Measurements from ENCODE around the gene KLC4.
"Not testable (repeated sequence)": the region's sequence is repeated elsewhere in the genome, so short reads cannot be mapped to it uniquely, and the experiment has no call there.

The KLC4 gene

DNA sequence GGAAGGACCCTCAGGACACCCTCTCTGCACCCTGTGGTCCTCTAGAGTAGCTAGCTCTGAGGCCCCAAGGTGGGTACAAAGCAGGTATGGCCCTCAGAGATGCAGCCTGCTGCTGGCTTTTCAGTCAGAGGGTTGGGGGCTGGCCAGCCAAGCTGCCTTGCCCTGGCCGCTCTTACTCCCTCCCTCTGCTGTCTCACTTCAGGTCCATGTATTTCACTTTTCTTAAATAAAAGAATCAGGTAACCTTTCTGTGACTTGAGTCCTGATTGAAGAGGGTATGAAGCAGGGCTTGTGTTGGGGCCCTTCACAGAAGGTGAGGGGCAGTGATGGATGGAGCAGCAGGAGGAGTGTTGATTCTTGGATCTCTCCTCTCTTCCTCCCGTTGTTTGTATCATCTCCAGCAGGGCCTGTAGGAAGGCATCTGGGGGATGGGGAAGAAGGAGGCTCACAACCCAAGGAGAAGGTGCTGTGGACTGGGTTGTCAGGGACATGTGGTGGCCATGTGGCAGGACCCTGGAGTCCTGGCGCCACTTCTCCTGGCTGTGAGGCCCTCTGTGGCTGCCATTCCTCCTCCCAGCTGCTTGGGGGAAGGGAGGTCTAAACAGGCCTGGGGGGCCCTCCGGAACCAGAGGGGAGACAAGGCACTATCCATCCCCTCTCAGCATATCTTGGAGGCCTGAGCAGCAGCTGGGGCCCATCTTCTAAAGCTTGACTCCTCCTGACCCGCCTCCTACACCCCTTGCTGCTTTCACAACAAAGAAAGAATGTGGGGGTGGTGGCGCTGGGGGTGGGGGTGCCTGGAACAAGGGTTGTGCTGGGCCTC is 15.6 kb downstream of the KLC4 start:
- DNase-seq, result no peak

GRCh38 chr6:43075670-43076463 is 16.4 kb downstream of the KLC4 start, which contains the start of gene PTK7:
Gene PTK7 (plus strand): TSS chr6:43076314. CDS start chr6:43076489, 175 bp downstream.
- DNase-seq, result no peak

DNA sequence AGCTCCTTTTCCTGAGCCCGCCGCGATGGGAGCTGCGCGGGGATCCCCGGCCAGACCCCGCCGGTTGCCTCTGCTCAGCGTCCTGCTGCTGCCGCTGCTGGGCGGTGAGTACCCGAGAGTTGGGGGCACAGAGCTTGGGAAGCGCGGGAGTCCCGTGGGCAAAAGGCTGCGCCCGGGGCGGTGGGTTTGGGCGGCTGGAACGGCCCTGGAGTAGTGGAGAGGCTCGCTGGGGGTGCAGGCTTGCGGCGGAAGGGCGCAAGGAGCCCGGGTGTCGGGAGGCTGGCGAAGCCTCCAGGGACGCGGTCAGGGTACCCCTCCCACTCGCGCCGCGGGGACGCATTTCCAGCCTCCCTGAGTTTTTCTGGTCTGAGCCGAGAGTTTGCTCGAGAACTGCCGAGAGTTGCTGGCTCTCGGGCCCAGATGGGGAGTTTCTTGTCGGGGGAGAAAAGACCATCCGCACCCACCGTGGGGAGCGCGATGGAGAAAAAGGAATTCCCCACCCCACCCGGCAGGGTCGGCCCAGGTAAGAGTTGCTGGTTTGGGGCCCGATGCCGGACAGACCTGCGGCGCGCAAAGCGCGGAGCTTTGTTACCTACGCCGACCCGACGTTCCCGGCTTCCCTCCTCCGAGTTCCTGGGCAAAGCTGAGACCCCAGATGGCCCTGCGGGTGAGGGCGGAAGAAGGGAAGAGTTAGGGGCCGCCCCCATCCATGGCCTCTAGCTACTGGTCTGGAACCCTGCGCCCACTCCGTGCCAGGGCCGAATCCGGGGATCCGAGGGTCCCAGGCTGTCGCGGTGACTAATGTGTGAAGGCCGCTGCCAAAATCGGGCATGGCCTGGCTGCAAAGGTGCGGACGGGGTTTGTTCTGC is 17.3 kb downstream of the KLC4 start:
- no peak for DNase-seq

DNA sequence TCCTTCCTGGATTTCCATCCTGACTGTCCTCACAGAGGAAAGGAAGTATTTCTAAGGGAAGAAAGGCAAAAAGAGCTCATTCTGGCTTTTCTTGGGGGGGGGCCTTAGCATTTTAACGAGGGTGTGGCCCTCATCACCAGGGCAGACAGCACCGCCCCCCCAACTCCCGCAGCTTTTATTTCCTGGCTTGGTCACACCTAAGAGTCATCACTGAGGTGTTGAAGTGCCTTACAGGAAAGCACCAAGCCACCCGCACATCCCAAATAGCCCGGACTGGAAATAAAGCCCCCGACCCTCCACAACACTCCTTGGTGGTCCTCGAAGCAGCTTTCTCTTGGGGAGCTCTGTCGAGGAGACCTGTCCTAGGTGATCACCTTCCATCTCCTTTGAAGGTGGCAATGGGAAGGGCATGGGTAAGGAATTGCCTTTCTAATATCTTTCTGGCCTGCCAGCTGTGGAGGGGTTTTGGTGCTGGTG is 17.9 kb downstream of the KLC4 start:
- DNase-seq, result no peak

- no peak for DNase-seq
Measured at GRCh38 chr6:43077981-43078511, 18.6 kb downstream of the KLC4 start.

DNA sequence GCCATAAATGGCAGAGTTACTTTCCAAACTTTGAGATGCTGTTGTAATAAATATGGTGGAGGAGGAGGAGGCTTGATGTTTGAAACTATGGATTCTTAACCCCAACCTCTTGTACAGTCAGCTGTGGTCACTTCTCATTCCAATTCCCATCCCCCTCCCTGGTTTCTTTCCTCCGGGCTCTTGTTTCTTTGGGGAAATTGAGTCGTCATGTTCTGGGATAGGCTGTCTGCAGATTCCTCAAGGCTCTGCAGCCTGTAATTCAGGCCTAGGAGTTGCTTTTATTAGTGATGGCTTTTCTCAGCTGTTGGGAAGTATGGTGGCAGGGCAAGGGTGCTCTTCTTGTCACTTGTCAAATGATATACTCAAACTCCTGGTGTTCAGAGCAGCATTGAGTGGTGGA is 19.3 kb downstream of the KLC4 start:
- no peak for DNase-seq

DNA sequence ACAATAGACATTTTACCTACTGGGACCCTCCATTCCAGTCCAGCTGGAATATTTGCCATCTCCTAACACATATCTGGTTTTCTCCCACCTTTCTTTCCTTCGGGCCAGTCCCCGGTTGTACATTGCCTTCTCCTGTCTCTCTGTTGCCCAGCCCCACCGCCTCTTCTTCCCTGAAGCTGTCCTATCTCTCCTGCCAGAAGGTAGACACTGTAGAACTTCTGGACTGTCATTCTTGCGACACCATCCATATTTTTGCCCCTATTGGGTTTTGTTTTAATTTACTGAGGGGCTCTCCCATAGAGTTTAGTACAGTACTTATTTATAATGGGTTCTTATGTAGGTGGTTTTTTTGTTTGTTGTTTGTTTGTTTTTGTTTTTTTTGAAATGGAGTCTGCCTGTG is 21.6 kb downstream of the KLC4 start:
- no peak for DNase-seq

DNA sequence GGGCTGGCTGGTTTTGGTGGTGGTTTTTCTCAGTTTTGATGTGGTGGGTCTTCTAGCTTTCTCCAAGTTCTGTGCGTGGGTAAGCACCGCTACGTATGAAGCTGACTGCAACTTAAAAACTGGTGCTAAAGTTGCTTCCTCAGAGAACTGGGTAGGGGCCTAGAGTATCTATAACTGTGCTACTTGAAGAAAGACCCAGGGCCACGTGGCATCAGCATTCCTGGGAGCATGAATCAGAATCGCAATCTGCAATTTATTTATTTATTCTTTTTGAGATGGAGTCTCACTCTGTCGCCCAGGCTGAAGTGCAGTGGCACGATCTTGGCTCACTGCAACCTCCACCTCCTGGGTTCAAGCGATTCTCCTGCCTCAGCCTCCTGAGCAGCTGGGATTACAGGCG is 22.5 kb downstream of the KLC4 start:
- DNase-seq, result not testable (repeated sequence)

GRCh38 chr6:43082806-43083655 is 23.6 kb downstream of the KLC4 start:
- DNase-seq, result no peak

- no peak for DNase-seq
Measured at GRCh38 chr6:43086022-43086658, 26.7 kb downstream of the KLC4 start.

DNA sequence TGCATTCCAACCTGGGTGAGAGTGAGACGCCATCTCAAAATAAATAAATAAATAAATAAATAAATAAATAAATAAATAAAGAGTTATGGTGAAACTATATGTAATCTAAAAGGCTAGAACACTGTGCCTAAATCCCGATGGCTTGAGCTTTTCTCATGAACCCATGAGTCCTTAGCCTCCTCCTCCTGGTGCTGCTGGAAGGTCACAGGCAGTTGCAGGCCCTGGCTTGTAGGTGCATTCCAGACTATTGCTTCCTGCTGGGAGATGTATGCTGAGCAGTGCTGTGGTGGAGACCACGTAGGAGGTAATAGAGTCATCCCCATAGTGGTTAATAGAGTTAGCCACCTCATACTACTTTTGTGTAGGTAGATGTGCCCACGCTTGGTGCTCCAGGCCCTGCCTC is 29.2 kb downstream of the KLC4 start:
- no peak for DNase-seq

DNA sequence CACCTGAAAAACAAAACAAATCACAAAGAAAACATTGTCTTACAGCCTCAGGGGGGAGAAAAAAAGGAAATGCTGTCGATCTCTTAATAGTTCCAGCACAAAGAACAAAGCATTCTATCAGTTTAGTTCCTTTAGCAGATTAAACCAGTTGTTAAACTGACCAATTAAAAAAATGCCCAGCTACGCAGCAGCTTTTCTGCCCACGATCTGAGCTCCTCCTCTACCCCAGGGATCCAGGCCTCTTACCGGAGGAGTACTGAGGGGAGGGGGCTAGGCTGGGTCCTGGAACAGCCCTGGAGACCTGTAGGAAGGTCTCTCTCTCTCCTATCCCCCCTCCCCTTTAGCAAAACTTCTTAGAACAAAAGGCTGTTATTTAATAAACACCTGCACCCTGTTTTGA is 30.0 kb downstream of the KLC4 start:
- no peak for DNase-seq

DNA sequence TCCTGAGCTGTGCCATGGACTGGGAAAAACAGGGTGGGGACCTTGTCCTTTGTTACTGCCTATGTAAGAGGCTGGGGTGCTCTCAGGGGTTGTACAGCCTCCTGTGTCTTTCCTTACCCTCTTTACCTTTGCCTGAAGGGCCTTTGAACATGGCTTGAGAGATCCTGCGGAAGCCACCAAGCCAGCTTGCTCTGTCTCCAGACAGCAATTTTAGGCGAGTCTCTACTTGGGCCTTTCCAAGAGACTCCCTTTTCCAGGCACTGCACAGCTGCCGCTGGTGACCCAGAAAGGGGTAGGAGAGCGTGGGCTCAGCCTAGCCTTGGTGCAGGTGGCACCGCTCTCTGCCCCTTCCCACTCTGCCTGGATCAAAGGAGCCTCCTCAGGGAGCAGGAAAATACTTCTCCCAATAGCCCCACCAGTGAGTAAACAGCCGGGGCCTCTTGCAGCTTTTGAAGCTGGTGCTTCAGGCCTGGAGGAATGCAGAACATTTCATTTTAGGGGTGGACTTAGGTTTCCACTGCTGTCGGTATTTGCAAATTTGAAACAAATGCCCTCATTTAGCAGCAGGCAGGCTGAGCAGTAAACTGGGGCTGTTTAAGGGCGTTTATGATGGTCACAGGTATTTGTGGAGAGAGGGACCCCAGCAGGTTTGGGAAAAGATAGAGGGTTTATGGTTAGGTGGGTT is 30.6 kb downstream of the KLC4 start:
- DNase-seq, result no peak

- DNase-seq, result no peak
Measured at GRCh38 chr6:43090559-43090956, 31.1 kb downstream of the KLC4 start.

DNA sequence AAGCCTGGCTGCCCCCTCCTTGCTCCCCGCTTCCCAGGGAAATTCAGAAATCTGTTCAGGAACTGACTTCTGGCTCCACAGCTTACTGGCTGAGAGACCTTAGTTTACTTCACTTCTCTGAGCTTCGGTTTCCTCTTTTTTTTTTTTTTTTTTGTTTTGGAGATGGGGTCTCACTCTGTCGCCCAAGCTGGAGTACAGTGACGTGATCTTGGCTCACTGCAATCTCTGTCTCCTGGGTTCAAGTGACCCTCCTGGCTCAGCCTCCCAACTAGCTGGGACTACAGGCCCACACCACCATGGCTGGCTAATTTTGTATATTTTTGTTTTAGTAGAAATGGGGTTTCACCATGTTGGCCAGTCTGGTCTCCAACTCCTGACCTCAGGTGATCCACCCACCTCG is 31.6 kb downstream of the KLC4 start:
- no peak for DNase-seq

- DNase-seq, result no peak
Measured at GRCh38 chr6:43091436-43091991, 32.1 kb downstream of the KLC4 start.

- DNase-seq, result no peak
Measured at GRCh38 chr6:43092635-43093034, 33.2 kb downstream of the KLC4 start.

DNA sequence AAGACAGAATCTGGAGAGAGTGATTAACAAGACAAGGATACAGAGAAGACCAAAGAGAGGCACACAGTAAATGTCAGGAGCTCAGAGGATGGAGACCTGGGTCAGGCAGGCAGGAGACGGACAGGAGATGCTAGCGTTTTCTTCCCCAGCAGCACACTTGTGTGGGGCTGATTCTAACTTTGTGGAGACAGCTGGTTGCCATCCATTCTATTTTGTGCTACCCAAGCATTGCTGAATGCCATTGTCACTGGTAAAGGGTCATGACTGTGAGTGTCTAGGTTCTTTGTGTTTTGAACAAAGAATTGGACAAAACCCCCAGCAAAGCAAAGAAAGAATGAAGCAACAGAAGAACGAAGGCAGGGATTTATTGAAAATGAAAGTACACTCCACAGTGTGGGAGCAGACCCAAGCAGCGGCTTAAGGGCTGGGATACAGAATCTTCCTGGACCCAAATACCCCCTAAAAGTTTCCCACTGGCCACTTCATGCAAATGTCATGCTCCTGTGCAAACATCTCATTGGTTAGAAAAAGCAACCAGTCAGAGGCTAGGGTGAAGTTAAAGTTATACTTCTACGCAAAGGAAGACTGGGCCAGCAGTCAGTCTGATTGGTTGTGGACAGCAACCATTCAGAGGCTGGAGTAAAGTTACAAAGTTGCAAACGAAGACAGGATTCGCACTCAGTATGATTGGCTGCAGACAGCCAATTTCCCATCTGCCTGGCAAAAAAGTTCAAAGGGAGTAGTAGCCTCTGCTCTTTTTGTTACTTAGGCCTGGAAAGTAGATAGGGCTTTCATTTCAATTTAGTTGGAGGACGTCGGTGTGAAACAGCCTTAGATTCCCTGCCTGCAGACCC is 34.2 kb downstream of the KLC4 start:
- no peak for DNase-seq

- no peak for DNase-seq
Measured at GRCh38 chr6:43095939-43096338, 36.5 kb downstream of the KLC4 start.

All from activated CD4-positive, alpha-beta T cell treated with anti-CD3 and anti-CD28 coated beads, Interleukin-2, amount 50 U/mL, for 1 hour (primary cell).